GM12874 (cell line): Measurements from ENCODE around the gene ALDH5A1.

Source experiments
- TF ChIP-seq, protein P1 (sequence below): IDR thresholded peaks from 2 replicates; pipeline ENCODE4 v1.5.1; 2011; ENCODE audit warnings: low read depth, mild to moderate bottlenecking, control low read depth, low read length, moderate library complexity; ENCODE audit not compliant: insufficient read depth

Gene ALDH5A1

DNA sequence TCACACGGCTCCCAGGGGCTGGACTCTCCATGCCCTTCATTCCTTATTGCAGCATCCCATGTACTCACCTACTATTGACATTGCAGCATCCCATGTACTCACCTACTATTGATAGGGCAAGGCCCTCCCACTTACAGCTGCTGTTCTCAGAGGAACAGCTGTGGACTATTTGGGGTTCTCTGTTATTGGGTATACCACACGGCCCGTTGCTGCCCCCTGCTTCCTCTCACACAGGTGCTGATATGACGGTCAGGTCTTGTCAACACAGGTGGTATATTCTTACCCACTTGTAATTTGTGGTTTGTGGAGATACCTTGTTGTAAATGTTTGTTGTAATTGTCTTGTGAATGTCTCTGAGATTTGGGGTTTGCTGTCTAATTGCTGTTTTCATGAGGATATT is 18.8 kb downstream of the ALDH5A1 start:
- TF ChIP-seq, protein P1, sequence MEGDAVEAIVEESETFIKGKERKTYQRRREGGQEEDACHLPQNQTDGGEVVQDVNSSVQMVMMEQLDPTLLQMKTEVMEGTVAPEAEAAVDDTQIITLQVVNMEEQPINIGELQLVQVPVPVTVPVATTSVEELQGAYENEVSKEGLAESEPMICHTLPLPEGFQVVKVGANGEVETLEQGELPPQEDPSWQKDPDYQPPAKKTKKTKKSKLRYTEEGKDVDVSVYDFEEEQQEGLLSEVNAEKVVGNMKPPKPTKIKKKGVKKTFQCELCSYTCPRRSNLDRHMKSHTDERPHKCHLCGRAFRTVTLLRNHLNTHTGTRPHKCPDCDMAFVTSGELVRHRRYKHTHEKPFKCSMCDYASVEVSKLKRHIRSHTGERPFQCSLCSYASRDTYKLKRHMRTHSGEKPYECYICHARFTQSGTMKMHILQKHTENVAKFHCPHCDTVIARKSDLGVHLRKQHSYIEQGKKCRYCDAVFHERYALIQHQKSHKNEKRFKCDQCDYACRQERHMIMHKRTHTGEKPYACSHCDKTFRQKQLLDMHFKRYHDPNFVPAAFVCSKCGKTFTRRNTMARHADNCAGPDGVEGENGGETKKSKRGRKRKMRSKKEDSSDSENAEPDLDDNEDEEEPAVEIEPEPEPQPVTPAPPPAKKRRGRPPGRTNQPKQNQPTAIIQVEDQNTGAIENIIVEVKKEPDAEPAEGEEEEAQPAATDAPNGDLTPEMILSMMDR: no peak

DNA sequence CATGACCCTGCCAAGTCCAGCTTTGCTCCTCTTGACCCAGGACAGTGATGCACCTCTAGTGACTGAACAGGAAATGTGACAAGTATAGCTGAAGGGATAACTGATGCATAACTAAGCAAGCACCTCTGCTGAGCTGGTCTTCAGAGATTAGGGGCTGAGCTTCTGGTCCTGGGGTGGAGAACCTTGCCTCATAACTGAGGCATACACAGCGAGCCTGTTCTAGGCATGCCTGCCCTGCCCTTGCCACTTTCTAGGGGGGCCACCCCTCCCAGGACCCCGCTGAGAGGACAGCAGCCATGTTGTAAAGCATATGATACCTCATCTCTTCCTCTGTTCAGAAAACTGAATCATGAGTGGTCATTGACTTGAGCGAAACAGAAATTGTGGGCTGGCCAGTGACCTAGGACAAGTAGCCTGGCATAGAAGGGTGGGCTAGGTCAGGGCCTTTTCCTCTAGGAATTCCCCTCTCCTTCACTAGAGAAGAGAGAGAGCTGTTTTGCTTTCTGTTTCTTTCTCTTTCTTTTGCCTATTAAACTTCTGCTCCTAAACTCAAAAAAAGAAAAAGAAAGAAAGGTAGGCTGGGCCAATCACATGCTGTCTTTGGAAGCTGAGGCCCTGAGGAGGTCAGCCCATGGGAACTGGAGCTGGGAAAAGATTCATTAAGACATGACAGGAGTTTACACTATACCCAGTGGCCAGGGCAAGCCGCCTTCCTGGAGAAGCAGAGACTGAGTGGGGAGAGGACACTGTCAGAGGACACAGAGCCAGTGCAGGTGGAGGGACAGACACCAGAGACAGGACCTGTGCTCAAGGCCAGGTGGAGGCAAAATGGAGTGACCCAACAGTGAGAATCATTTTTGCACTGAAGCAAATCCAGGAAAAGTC is 23.1 kb downstream of the ALDH5A1 start:
- TF ChIP-seq, protein P1: no peak

DNA sequence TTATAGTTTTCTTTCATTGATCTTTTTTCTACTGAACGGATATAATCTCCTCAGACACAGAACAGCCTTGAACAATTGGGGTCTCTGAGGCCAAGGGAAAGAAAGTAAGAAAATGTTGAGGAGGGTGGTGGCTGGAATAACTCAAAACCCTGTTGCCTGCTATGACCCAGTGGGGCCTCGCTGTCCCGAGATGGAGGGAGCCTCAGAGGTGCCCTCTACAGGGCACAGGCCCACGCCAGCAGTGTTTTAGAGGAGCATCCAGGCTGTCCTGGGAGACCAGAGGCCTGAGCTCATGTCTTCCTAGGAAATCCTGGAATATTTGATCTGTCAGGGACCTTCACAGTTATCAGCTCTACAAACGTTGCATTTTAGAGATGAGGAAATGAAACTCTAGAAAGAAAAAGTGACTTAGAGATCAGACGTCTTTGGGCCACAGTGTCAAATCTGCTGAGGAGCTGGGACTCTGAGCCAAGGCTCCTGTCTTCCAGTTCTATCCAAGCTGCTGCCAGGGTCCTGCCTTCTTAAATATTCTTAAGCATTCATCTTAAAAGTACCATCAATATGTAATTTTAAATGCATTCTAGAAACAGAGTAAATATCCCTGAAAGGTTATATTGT is 26.3 kb downstream of the ALDH5A1 start:
- TF ChIP-seq, protein P1: peak; percentile 83

DNA sequence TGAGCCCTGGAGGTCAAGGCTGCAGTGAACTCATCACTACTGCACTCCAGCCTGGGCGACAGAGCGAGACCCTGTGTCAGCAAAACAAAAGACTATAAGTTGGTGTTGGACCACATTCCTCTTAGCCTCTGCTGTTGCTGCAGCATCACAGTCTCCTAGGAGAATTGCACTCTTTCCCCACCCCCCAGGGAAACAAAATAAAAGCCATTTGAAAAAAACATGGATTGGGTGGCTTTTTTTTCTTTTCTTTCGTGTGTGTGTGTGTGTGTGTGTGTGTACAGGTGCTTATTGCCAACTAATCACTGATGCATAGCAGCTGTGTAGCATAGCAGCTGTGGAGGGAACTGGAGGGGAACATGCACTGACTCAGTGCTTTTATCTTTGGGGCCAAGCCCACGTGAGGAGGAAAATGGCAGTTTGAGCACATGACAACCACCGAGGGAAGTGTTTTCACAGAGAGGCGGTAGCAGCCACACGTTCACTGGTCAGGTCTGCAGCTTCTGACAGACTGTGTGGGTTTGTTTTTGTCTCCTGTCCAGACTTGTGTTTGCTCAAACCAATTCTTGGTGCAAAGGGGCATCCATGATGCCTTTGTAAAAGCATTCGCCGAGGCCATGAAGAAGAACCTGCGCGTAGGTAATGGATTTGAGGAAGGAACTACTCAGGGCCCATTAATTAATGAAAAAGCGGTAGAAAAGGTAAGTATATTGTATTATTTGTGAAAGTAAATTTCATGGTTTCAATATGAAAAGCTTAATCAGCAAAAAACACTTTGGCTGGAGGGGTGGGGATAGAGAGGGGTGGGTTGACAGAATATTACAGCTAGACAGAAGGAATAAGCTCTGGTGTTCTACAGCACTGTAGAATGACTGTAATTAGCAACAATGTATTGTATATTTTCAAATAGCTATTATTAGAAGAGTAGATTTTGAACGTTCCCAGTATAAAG is 27.7 kb downstream of the ALDH5A1 start:
- TF ChIP-seq, protein P1: no peak

DNA sequence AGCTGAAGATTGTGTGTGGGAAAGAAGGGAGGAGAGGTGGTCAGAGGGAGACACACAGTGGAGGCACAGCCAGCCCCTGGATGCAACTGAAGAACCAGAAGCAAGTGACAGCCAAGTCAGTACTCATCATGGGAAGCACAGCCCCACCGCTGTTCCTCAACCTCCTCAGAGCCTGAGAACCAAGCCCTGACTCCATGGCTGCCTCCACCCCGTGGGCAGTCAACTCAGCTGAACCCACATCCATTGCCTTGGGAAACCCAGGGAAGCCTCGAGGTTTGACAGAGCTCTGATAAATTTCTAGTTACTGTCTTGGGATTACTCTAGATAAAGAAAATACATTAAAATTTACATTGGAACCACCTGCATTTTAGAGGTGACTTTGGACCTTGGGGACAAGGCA is 29.6 kb downstream of the ALDH5A1 start:
- TF ChIP-seq, protein P1: no peak

DNA sequence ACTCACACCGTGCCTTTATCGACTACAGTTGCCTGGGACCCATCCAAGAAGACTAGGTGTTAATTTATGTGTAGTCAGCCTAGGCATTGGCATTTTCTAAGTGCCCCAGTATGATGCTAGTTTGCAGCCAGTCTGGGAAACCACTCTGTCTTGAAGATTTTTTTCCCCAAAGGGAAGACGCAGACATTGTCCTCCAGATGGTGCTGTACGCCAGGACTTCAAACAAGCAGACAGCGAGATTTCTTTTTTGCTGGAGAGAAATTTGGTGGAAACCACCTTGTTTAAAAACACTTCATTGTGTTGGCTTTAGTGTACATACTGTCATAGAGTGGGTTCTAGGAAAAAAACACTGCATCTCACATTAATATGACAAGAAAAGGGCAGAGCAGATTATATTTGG is 30.0 kb downstream of the ALDH5A1 start:
- TF ChIP-seq, protein P1: peak; percentile 61

DNA sequence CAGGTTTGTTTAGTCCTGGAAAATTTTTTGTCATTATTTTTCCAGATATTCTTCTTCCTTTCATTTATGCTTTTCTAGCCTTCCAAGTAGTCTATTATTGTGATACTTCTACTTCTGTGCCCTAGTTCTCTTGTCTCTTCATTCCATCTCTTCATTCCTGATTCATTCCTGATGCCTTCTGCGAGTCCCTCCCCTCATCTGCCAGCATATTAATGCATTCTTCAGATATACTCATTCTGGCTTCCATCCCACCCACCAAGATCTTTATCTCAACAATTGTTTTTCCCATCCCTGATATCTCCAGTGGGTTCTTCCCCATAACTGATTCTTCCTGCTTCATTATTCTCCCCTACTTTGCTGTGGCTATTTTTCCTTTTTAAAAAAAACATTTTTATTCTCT is 35.2 kb downstream of the ALDH5A1 start:
- TF ChIP-seq, protein P1: no peak
